Measurements from ENCODE around the gene CDH12. TPM values are rescaled to one million over a fixed set of nuclear protein-coding genes. Genes with fewer than 3 reads are reported as not detected.

CDH12 gene
- total RNA-seq, 1 experiment from 2014 or later: 0.21 TPM

DNA sequence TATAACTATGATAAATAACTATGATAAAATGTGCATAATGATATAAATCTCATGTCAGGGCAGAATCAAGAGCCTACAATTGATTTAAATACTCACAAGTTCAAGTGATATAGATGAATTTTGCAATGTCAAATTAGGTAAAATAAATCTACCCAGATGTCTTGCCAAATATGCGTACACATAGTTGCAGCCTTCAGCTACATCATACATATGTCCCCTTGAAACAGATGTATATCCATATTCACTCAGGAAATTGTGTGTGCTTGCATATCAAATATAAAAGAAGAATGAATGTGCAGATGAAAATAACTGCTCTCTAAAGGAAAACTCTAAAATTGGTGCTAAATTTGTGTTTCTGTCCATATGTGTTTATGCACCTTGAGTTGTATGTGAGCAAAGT lies 130.7 kb downstream of the CDH12 start:
- Histone ChIP-seq H3K4me3 (ENCODE audit: insufficient read depth, low read depth, low read length) (no peak overlapping the region), H3K27me3 (ENCODE audit: control insufficient read depth, insufficient read depth, low read length) (no peaks in the 10 kb centered on the region), H3K36me3 (replicated peaks; ENCODE audit: control insufficient read depth, insufficient read depth, low read length) (no peaks in the 10 kb centered on the region)
- no peak for DNase-seq

DNA sequence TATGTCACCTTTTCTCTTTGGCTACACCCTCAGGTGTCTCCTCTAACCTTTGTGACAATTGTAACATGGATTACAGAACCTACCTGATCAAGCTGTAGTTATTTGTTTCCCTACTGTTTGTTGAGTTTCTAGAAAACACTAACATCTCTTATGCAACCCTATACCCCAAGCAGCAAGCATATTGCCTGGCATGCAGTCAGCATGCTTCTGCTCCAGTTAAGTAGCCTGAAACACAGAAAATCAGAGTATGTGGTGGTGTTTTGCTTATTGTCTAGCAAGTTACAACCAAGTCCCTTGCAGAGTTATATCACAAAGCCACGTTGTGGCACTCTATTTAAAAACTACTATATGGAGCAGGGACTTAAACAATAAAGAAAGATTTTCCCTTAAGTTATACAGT lies 131.1 kb downstream of the CDH12 start:
- H3K4me3 ChIP-seq (ENCODE audit: insufficient read depth, low read depth, low read length): no peak overlapping the region
- no peaks in the 10 kb centered on the region for H3K36me3 ChIP-seq (replicated peaks; ENCODE audit: control insufficient read depth, insufficient read depth, low read length)
- H3K27me3 ChIP-seq (ENCODE audit: control insufficient read depth, insufficient read depth, low read length): no peaks in the 10 kb centered on the region
- DNase-seq: no peak

DNA sequence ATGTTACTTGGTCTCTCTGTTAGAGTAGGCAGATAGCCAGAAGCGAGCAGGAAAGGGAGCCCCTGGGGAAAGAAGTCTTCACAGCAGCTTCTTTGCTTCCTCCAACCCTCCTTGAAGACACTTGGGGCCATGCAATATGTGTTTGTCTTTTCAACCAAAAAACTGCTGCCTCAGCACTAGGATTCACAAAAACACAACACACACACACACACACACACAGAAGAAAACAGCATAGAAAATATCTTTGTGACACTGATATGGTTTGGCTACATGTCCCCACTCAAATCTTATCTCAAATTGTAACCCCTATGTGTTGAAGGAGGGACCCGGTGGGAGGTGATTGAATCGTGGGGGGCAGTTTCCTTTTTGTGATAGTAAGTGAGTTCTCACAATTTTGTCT lies 133.3 kb downstream of the CDH12 start:
- DNase-seq: no peak
- Histone ChIP-seq H3K36me3 (replicated peaks; ENCODE audit: control insufficient read depth, insufficient read depth, low read length) (no peaks in the 10 kb centered on the region), H3K27me3 (ENCODE audit: control insufficient read depth, insufficient read depth, low read length) (no peaks in the 10 kb centered on the region), H3K4me3 (ENCODE audit: insufficient read depth, low read depth, low read length) (no peak overlapping the region)

GRCh38 chr5:22710660-22711059 lies 142.5 kb downstream of the CDH12 start:
- Histone ChIP-seq H3K27me3 (ENCODE audit: control insufficient read depth, insufficient read depth, low read length) (no peaks in the 10 kb centered on the region), H3K36me3 (replicated peaks; ENCODE audit: control insufficient read depth, insufficient read depth, low read length) (no peaks in the 10 kb centered on the region), H3K4me3 (ENCODE audit: insufficient read depth, low read depth, low read length) (no peak overlapping the region)
- DNase-seq: no peak

DNA sequence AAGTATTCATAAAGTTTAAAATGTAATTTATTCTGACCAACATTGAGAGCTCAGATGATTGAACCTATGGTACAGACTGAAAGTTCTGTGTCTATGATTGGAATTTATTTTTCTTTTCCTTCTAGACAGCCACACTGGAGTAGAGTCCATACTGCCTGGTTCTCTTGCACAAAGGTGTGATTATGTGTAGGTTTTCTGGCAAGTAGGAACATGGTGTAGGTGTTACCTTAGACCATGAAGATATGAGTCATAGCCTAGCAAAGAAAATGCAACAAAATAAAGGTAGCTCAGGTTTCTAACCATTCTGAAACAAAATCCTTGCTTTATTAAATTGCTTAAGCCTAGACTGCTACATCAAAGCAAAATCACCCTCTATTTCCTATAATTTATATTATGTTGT lies 143.4 kb downstream of the CDH12 start:
- no peak overlapping the region for H3K4me3 ChIP-seq (ENCODE audit: insufficient read depth, low read depth, low read length)
- H3K27me3 ChIP-seq (ENCODE audit: control insufficient read depth, insufficient read depth, low read length): no peaks in the 10 kb centered on the region
- no peaks in the 10 kb centered on the region for H3K36me3 ChIP-seq (replicated peaks; ENCODE audit: control insufficient read depth, insufficient read depth, low read length)
- no peak for DNase-seq

GRCh38 chr5:22708770-22709328 lies 144.3 kb downstream of the CDH12 start:
- Histone ChIP-seq H3K4me3 (ENCODE audit: insufficient read depth, low read depth, low read length) (no peak overlapping the region), H3K36me3 (replicated peaks; ENCODE audit: control insufficient read depth, insufficient read depth, low read length) (no peaks in the 10 kb centered on the region), H3K27me3 (ENCODE audit: control insufficient read depth, insufficient read depth, low read length) (no peaks in the 10 kb centered on the region)
- peak; percentile 7 for DNase-seq

DNA sequence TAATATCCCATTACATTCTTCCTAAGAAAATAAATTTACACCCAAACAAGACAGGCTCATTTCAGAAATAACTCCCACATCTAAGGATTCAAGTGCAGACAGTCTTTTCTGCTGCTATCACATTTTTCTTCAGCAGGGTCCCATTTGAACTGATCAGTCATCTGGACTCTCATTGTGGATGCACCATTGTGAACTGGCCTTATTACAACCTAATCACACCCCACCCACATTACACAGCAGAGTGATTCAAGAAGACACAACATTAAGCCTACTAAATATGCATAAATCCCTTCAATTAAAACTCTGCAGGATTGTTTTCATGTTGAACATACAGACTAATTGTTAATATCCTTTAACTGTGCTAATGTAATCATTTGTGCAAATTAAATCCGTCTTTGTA lies 146.2 kb downstream of the CDH12 start:
- Histone ChIP-seq H3K27me3 (ENCODE audit: control insufficient read depth, insufficient read depth, low read length) (no peaks in the 10 kb centered on the region), H3K4me3 (ENCODE audit: insufficient read depth, low read depth, low read length) (no peak overlapping the region), H3K36me3 (replicated peaks; ENCODE audit: control insufficient read depth, insufficient read depth, low read length) (no peaks in the 10 kb centered on the region)
- no peak for DNase-seq

- H3K27me3 ChIP-seq (ENCODE audit: control insufficient read depth, insufficient read depth, low read length): no peaks in the 10 kb centered on the region
- peak; percentile 4 for DNase-seq
Measured at GRCh38 chr5:22699319-22699718, 153.8 kb downstream of the CDH12 start.

DNA sequence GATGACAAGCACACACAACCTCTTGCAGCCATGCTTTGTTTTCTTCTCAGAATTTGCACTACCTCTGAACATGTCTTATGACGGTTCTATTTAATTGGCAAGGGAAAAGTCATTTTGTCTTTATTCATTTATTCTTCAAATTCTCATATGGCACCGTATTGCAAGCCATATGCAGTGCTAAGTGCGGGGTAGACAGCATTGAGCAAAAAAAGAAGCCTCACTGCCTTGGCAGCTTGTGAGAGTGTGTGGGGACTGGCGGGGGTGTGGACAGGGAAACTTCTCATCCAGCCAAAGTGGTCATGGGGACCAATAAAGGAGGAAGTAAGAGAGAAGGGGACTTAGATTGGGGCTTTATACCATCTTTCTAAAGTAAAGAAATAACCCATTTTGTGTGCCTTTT lies 160.0 kb downstream of the CDH12 start:
- Histone ChIP-seq H3K27me3 (ENCODE audit: control insufficient read depth, insufficient read depth, low read length) (no peaks in the 10 kb centered on the region), H3K36me3 (replicated peaks; ENCODE audit: control insufficient read depth, insufficient read depth, low read length) (no peaks in the 10 kb centered on the region), H3K4me3 (ENCODE audit: insufficient read depth, low read depth, low read length) (no peak overlapping the region)
- no peak for DNase-seq

More at GRCh38 chr5:22699319-22699718, 153.8 kb downstream of the CDH12 start:
- H3K4me3 ChIP-seq (ENCODE audit: insufficient read depth, low read depth, low read length): no peak overlapping the region
- H3K36me3 ChIP-seq (replicated peaks; ENCODE audit: control insufficient read depth, insufficient read depth, low read length): no peaks in the 10 kb centered on the region

DNA sequence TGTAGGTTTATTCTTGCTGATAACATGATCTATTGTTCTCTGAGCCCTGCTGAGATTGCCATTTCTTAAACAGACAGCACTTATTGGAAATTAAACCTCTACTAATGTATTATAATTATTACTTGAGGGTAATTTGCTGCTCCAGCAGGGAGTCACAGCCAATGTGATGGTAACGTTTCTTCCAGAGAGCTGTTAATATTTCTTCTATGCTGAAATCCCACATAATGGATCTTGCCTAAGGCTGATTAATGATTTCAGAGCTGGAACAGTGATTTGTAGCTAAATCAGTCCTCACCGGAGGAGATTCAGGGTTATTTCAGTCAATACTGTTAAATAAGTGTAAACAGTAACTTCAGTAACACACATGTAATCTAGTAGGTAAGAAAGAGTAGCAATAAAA lies 170.1 kb downstream of the CDH12 start:
- no peak overlapping the region for H3K4me3 ChIP-seq (ENCODE audit: insufficient read depth, low read depth, low read length)
- H3K27me3 ChIP-seq (ENCODE audit: control insufficient read depth, insufficient read depth, low read length): no peaks in the 10 kb centered on the region
- no peak for DNase-seq
- no peaks in the 10 kb centered on the region for H3K36me3 ChIP-seq (replicated peaks; ENCODE audit: control insufficient read depth, insufficient read depth, low read length)

- Histone ChIP-seq H3K36me3 (replicated peaks; ENCODE audit: control insufficient read depth, insufficient read depth, low read length) (no peaks in the 10 kb centered on the region), H3K4me3 (ENCODE audit: insufficient read depth, low read depth, low read length) (no peak overlapping the region), H3K27me3 (ENCODE audit: control insufficient read depth, insufficient read depth, low read length) (no peaks in the 10 kb centered on the region)
- no peak for DNase-seq
Measured at GRCh38 chr5:22678886-22679285, 174.3 kb downstream of the CDH12 start.

DNA sequence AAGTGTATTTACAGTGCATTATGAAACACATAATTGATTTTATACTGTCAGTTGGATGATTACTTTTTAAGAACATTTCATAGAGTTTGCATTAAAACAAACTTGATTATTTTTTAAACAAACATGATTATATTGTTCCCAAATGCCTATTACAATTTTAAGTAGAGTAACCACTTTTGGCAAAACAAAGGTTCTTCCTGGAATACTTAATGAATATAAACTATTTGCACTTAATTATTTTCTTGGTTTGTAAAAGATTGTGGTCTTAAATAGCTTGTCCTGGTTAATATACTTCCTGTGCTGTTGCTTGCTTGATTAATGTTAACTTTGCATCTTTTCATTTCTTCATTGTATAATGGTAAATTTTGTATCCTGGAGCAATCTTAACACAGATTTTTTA lies 180.0 kb downstream of the CDH12 start:
- H3K4me3 ChIP-seq (ENCODE audit: insufficient read depth, low read depth, low read length): no peak overlapping the region
- DNase-seq: no peak
- no peaks in the 10 kb centered on the region for H3K27me3 ChIP-seq (ENCODE audit: control insufficient read depth, insufficient read depth, low read length)
- no peaks in the 10 kb centered on the region for H3K36me3 ChIP-seq (replicated peaks; ENCODE audit: control insufficient read depth, insufficient read depth, low read length)

DNA sequence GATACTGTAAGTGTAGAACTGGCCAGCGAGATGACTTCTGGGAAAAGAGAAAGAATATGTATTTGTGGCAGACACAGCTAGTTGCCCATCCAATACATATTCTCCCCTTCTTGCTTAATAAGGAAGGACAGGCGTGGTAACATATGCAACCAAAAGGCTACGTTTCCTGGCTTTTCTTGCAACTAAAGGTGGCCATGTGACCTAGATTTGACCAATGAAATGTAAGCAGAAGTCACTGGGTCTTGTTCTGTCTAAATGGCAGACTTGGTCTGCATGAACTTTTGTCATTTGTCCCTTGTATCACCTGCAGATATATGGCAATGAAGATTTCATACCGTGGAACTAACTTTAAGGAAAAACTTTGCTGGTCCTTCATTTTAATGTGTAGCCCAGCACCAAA lies 183.8 kb downstream of the CDH12 start:
- H3K4me3 ChIP-seq (ENCODE audit: insufficient read depth, low read depth, low read length): no peak overlapping the region
- DNase-seq: no peak
- H3K27me3 ChIP-seq (ENCODE audit: control insufficient read depth, insufficient read depth, low read length): no peaks in the 10 kb centered on the region
- no peaks in the 10 kb centered on the region for H3K36me3 ChIP-seq (replicated peaks; ENCODE audit: control insufficient read depth, insufficient read depth, low read length)

DNA sequence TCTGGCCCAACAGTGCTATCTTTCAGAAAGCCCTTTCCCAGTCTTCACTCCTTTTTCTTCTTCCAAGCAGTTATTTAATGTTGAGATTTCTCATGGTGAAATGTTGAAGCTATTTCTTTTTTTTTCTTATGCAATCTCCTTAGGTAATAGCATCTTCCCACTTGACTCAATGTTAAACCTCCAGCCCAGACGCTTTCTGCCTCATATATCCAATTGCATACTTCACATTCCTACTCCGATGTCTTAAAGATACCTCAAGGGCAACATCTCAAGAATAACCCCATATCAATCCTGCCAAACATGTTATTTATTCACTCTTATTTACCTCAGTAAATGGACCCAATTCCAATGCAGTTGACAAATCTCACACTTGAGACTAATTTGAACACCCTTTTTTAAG lies 187.3 kb downstream of the CDH12 start:
- DNase-seq: no peak
- H3K4me3 ChIP-seq (ENCODE audit: insufficient read depth, low read depth, low read length): no peak overlapping the region
- no peaks in the 10 kb centered on the region for H3K36me3 ChIP-seq (replicated peaks; ENCODE audit: control insufficient read depth, insufficient read depth, low read length)
- H3K27me3 ChIP-seq (ENCODE audit: control insufficient read depth, insufficient read depth, low read length): no peaks in the 10 kb centered on the region

GRCh38 chr5:22663134-22663533 lies 190.0 kb downstream of the CDH12 start:
- Histone ChIP-seq H3K36me3 (replicated peaks; ENCODE audit: control insufficient read depth, insufficient read depth, low read length) (no peaks in the 10 kb centered on the region), H3K27me3 (ENCODE audit: control insufficient read depth, insufficient read depth, low read length) (no peaks in the 10 kb centered on the region), H3K4me3 (ENCODE audit: insufficient read depth, low read depth, low read length) (no peak overlapping the region)
- no peak for DNase-seq

- no peak overlapping the region for H3K4me3 ChIP-seq (ENCODE audit: insufficient read depth, low read depth, low read length)
- DNase-seq: no peak
- no peaks in the 10 kb centered on the region for H3K27me3 ChIP-seq (ENCODE audit: control insufficient read depth, insufficient read depth, low read length)
- no peaks in the 10 kb centered on the region for H3K36me3 ChIP-seq (replicated peaks; ENCODE audit: control insufficient read depth, insufficient read depth, low read length)
Measured at GRCh38 chr5:22662391-22662790, 190.8 kb downstream of the CDH12 start.

Data from H7 (cell line).